ENCODE results near the gene AEN. TPM values are rescaled to one million over a fixed set of nuclear protein-coding genes. Genes with fewer than 3 reads are reported as not detected.

The AEN gene
- total RNA-seq, 1 experiment from 2014 or later = 36.2 TPM

DNA sequence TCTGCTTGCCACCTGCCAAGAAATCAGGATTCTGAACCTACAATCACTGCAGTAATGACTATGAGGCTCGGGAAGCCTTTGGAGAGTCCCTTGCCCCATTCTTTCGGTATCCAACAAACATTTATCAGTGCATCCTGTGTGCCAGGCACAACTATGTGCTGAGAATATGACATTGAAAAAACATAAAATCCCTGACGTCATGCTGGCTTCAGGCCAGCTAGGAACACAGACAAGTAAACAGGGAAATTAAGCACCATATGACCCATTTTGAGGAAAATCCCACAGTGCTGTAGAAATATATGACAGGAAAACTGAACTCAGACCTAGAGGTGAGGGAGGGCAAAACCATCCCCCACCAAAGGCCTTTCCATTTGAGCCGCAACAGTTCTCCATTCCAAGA is 40.6 kb upstream of the AEN start:
- Histone ChIP-seq H3K79me2 (ENCODE audit: insufficient read depth, low read length) (no peaks in the 10 kb centered on the region), H3K4me2 (ENCODE audit: low read length) (no peak overlapping the region), H3K27ac (ENCODE audit: low read depth, low read length) (no peak overlapping the region), H3K9ac (ENCODE audit: low read length) (no peak overlapping the region), H3K9me3 (ENCODE audit: control insufficient read depth in 1 of 2, insufficient read depth in 1 of 2, low read depth in 1 of 2, low read length in 2 of 2) (no peaks in the 10 kb centered on the region), H4K20me1 (ENCODE audit: insufficient read depth) (no peaks in the 10 kb centered on the region), H3K9me2 (ENCODE audit: insufficient read depth) (no peaks in the 10 kb centered on the region), H3K27me3 (ENCODE audit: insufficient read depth, low read length) (peaks cover 3% of the 10 kb centered on the region; the same call in 1 of the 2 replicates), H3K36me3 (ENCODE audit: control insufficient read depth in 1 of 2, insufficient read depth in 2 of 2, low read length in 2 of 2) (no peaks in the 10 kb centered on the region), H3K4me1 (ENCODE audit: control insufficient read depth in 1 of 2, insufficient read depth in 2 of 2, low read length in 2 of 2) (no peaks in the 10 kb centered on the region), H2AFZ (ENCODE audit: low read depth, low read length, poor library complexity, severe bottlenecking) (no peak overlapping the region), H3K4me3 (replicated peaks in 1 of 2; ENCODE audit: low read depth in 1 of 2, low read length in 2 of 2) (no peak overlapping the region)
- ChIA-PET CTCF (no interaction called here), RAD21 (ENCODE audit: low non-redundant PET in 1 of 2, low total read pairs in 2 of 2, uncharacterized antibody in 2 of 2, unreplicated experiment in 2 of 2) (no interaction called here), POLR2A (no interaction called here)
- intact Hi-C loops (cut with micrococcal nuclease) = no loop called here
- BruUV-seq (replicated peaks) = no TSS peak
- TF ChIP-seq RAD21 (IDR thresholded peaks at IDR 0.05; ENCODE audit: low read depth) (no peak), CBX3 (IDR thresholded peaks at IDR 0.05; ENCODE audit: low read depth) (no peak), TCF7L2 (IDR thresholded peaks at IDR 0.05; ENCODE audit: borderline replicate concordance, extremely low read depth, insufficient read depth, insufficient read length) (no peak)
- DNase-seq (ENCODE audit: low read depth, low spot score) (no peak), ATAC-seq (no peak)

DNA sequence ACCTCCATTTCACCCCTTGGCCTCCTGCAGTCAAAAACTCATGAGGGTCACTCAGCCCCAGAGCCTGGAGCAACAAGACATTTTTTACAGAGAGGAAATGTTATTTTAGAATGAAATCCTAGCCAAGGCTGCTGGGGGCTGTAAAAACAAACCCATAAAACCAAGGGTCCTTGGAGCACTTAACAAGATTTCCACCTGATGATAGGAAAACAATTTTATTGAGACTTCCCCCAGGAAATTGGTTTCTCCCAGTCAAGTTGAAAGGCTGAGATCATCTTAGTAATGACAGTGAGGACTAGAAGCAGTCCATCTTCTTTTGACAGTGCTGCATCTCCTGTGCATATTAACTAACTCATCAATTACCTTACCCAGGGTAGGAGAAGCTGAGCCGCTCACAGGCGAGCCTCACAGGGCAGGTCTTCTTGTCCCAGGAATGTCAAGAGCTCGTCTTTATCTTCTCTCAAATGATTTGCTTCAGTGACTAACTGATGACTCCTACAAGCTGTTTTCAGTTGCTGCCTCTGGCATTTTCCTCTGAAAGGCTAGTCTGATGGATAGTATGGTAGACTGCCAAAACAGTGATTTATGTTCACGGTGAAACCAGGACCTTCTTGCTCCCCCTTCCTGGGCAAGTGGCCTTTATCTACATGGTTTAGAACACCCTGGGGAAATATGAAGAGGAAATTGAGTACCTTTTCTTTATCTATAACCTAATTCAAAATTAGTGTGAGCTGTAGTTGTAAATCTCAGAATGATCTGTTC is 34.6 kb upstream of the AEN start:
- DNase-seq (ENCODE audit: low read depth, low spot score) (no peak), ATAC-seq (no peak)
- no TSS peak for BruUV-seq (replicated peaks)
- ChIA-PET RAD21 (ENCODE audit: low non-redundant PET in 1 of 2, low total read pairs in 2 of 2, uncharacterized antibody in 2 of 2, unreplicated experiment in 2 of 2) (no interaction called here), POLR2A (no interaction called here), CTCF (no interaction called here)
- H3K4me2 ChIP-seq (ENCODE audit: low read length) = no peak overlapping the region
- H3K9me2 ChIP-seq (ENCODE audit: insufficient read depth) = no peaks in the 10 kb centered on the region
- no peaks in the 10 kb centered on the region for H3K4me1 ChIP-seq (ENCODE audit: control insufficient read depth in 1 of 2, insufficient read depth in 2 of 2, low read length in 2 of 2)
- no peak overlapping the region for H3K27ac ChIP-seq (ENCODE audit: low read depth, low read length)
- H2AFZ ChIP-seq (ENCODE audit: low read depth, low read length, poor library complexity, severe bottlenecking) = no peak overlapping the region
- TF ChIP-seq ZNF274 (IDR thresholded peaks at IDR 0.05; ENCODE audit: low read depth, low read length) (no peak), JUND (IDR thresholded peaks at IDR 0.05) (no peak), ELF1 (IDR thresholded peaks at IDR 0.05; ENCODE audit: borderline replicate concordance, low read depth) (no peak), EZH2 (IDR thresholded peaks at IDR 0.05) (no peak), YY1 (IDR thresholded peaks at IDR 0.05; ENCODE audit: extremely low read depth, insufficient replicate concordance, low read depth, low read length) (no peak), TCF7L2 (IDR thresholded peaks at IDR 0.05; ENCODE audit: borderline replicate concordance, extremely low read depth, insufficient read depth, insufficient read length) (no peak), EGR1 (IDR thresholded peaks at IDR 0.05; ENCODE audit: low read depth) (no peak), SRF (IDR thresholded peaks at IDR 0.05; ENCODE audit: low read depth) (no peak)
- TF ChIP-seq, protein P1, sequence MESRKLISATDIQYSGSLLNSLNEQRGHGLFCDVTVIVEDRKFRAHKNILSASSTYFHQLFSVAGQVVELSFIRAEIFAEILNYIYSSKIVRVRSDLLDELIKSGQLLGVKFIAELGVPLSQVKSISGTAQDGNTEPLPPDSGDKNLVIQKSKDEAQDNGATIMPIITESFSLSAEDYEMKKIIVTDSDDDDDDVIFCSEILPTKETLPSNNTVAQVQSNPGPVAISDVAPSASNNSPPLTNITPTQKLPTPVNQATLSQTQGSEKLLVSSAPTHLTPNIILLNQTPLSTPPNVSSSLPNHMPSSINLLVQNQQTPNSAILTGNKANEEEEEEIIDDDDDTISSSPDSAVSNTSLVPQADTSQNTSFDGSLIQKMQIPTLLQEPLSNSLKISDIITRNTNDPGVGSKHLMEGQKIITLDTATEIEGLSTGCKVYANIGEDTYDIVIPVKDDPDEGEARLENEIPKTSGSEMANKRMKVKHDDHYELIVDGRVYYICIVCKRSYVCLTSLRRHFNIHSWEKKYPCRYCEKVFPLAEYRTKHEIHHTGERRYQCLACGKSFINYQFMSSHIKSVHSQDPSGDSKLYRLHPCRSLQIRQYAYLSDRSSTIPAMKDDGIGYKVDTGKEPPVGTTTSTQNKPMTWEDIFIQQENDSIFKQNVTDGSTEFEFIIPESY (IDR thresholded peaks at IDR 0.05; ENCODE audit: extremely low read depth, insufficient replicate concordance, low read length) = no peak
- intact Hi-C loops (cut with micrococcal nuclease) = no loop called here
- no peaks in the 10 kb centered on the region for H3K79me2 ChIP-seq (ENCODE audit: insufficient read depth, low read length)
- no peaks in the 10 kb centered on the region for H4K20me1 ChIP-seq (ENCODE audit: insufficient read depth)
- no peaks in the 10 kb centered on the region for H3K9me3 ChIP-seq (ENCODE audit: control insufficient read depth in 1 of 2, insufficient read depth in 1 of 2, low read depth in 1 of 2, low read length in 2 of 2)
- H3K27me3 ChIP-seq (ENCODE audit: insufficient read depth, low read length) = peaks cover 13% of the 10 kb centered on the region
- no peaks in the 10 kb centered on the region for H3K36me3 ChIP-seq (ENCODE audit: control insufficient read depth in 1 of 2, insufficient read depth in 2 of 2, low read length in 2 of 2)
- H3K9ac ChIP-seq (ENCODE audit: low read length) = no peak overlapping the region
- no peak overlapping the region for H3K4me3 ChIP-seq (replicated peaks in 1 of 2; ENCODE audit: low read depth in 1 of 2, low read length in 2 of 2)
